Vagina (tissue), 2 donors: ENCODE data around the gene SRP19.

Experiments
- CTCF ChIP-seq, 3 experiments: fragments of 450-650 bp in 2 of 3; fragments of 200-600 bp in 1 of 3; sonication (generic) in 1 of 3; IDR thresholded peaks; one replicate each; pipeline ENCODE4 v1.5.1; 2017 to 2019; ENCODE audit warnings: antibody characterized with exemption in 3 of 3, mild to moderate bottlenecking in 2 of 3, moderate library complexity in 2 of 3
- POLR2AphosphoS5 ChIP-seq, 2 donors: sonication (generic); formaldehyde crosslinking; IDR thresholded peaks; one replicate each; pipeline ENCODE4 v1.9.0; 2017; ENCODE audit warnings: antibody characterized with exemption in 2 of 2, mild to moderate bottlenecking in 2 of 2, low read depth in 1 of 2; ENCODE audit not compliant: insufficient read depth in 1 of 2

- TF ChIP-seq CTCF (IDR thresholded peaks at IDR 0.05) (no peak), POLR2AphosphoS5 (IDR thresholded peaks at IDR 0.05; ENCODE audit: insufficient read depth in 1 of 2, low read depth in 1 of 2) (no peak)
Observed at GRCh38 chr5:112917453-112917995, 56.4 kb downstream of the SRP19 start.
